AG20443 (cell line): ENCODE data around the gene LIPA.
A peak's percentile ranks its signal among the peaks of the same experiment; 100 is the strongest.
"Not testable (repeated sequence)": the region's sequence is repeated elsewhere in the genome, so short reads cannot be mapped to it uniquely, and the experiment has no call there.

Experiments
- DNase-seq: peaks from one replicate; pipeline ENCODE4 v3.0.0; 2012; ENCODE audit warnings: low spot score, mixed read lengths

The LIPA gene

DNA sequence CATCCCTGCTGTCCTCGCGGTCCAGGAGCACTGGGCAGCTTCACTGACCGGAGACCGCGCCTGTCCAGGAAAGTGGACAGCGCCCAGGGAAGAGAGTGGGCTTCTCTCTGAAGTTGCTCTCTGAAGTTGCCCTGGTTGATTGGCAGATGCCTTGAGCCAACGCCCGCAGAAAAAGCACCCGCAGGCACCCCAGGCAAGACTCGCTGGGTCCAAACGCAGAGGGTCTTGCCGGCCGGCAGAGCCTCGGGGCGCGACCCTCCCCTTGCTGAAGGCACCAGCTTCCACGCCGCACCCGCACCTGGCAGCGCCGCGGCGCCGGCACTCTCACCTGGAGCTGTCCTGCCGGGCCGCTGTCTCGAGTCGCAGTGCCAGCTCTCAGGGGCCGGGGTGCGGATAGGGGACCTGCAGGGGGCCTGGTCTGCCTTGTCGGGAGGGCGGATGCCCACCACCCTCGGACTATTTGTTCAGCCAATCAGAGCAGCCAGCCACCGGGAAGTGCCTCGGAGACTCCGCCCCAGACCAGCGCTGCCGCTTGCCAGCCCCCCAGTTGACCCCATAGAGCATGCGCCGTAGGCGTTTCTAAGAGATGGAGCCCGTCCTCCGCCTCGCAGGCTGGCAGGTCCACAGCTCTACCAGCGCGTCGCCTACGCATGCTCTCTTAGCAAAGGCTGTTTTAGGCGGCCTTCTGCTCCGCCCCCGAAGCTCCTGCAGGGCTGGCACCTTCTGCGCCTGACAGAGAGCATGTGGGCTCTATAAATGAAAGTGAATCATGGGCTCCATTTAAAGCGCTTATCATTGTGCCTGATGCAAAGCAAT, at the start of gene LIPA:
Gene LIPA (minus strand): TSS at position 367 of the 816 bp plus-strand sequence. CDS start 4,127 bp downstream, outside the sequence.
- peak; percentile 99 for DNase-seq

DNA sequence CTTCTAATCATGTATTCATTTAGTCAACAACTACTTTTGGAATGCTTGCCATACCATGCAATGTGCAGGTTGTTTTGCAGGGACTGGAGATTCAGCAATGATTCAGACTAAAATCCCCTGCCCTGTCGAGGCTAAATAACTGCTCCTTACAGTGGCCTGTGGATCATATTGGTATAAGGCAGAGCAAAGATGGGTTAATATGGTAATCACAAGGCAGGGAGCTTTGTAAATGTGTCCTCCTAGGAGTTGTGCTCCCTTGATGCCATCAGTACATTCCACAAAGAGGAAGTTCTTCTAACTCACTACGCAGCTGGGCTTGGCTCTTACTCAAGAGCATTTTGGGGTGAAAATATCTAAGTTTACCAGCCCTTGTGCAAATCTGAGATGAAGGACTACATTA, 49.7 kb upstream of the LIPA start:
- DNase-seq: peak; percentile 51

DNA sequence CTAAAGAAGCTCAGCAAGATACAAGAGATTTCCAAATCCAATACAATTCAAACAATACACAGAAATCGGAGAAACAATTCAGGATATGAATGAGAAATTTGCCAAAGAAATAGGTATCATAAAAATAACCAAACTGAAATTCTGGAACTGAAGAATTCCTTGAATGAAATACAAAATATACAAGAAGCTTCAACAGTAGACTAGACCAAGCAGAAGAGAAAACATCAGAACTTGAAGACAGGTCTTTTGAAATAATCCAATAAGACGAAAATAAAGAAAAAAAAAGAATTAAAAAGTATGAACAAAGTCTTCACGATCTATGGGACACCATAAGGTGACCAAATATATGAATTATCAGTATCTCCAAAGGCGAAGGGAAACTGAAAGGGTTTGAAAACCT, 47.5 kb upstream of the LIPA start:
- no peak for DNase-seq

DNA sequence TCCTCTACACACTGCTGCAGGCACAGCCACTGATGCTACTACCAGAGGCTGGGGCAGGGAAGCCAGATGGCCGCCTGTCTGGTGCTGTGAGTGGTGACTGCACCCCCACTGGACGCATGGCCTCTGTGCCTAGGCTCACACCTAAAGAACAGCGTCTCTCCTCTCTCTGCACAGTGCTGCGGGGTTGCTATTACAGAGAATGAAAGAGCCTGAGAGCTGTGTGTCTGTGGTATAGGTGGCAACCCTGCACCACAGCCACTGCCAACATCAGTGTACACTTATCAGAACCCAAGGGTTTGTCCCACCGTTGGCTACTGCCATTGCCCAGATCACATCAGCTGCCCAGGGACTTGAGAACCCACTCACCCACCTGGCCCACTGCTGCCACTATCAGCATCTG, 46.2 kb upstream of the LIPA start:
- no peak for DNase-seq

DNA sequence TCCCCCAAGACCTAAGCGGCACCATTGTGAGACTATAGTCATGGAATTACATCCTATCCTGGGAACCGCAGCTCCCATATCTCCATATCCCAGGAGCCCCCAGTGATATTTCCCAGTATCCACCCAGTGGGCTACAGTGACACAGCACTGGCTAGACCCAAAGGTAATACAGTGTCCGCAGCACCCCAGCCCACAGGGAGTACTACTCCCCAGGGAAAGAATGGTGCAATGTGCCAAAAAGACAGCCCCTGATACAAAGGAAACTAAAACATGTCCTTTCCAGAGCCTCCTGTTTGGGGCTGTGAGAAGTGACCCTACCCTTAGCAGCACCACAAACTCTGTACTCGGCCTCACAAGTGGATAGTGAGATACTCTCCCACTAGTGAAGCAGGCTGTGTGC, 45.8 kb upstream of the LIPA start:
- no peak for DNase-seq

DNA sequence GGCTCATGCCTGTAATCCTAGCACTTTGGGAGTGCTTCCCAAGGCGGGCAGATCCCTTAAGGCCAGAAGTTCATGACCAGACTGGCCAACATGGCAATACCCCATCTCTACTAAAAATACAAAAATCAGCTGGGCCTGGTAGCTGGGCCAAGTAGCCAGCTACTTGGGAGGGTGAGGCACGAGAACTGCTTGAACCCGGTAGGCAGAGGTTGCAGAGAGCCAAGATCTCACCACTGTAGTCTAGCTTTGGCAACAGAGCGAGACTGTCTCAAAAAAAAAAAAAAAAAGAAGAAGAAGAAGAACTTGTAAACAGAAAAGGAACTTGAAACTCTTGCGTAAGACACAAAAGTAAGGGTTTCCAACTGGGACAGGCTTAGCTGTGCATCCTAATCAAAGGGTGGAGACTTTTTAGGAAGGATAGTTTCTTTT, 44.7 kb upstream of the LIPA start:
- peak; percentile 29 for DNase-seq

DNA sequence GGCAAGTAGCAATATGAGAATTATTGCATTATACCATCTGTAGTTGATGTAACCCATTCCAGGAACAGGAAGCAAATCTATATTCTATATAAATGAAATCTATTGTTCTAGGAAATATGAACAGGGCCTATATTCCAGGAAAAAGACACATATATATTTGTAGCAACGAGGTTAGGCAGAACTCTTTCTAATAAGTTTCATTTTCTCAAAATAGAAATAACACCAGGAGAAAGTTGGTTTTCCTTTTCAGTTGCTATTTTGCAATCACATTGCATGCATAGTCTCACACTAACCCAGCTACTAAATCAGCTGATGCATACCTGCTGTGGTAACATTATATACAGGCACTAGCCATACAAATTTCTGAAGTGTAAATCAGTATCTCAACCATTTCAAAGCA, 44.0 kb upstream of the LIPA start:
- peak; percentile 61 for DNase-seq

DNA sequence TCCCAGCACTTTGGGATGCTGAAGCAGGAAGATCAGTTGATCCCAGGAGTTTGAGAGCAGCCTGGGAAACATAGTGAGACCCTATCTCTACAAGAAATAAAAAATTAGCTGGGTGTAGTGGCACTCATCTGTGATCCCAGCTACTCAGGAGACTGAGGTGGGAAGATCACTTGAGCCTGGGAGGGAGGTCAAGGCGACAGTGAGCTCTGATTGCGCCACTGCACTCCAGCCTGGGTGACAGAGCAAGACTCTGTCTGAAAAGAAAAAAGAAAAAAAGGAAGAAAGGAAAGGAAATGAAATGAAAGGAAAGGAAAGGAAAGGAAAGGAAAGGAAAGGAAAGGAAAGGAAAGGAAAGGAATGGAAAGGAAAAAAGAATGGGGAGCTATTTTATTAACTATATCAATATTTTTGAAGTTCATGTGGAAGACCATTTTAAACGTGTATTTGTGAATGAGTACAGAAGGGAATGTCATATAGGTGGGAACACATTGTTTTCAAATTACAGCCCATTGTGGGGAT, 43.2 kb upstream of the LIPA start:
- no peak for DNase-seq

DNA sequence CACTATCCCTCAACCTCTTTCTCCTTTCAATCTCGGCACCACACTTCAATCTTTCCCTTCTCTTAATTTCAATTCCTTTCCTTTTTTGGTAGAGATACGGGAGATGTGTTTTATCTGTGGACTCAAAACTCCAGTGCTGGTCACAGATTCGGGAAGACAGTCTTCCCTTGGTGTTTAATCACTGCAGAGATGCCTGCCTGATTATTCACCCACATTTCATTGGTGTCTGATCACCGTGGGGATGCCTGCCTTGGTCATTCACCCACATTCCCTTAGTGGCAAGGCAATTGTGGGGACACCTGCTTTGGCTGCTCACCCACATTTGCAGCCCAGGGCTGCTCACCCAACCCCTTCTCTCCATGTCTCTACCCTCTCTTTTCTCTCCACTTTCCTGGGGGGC, 33.7 kb upstream of the LIPA start:
- DNase-seq: not testable (repeated sequence)

DNA sequence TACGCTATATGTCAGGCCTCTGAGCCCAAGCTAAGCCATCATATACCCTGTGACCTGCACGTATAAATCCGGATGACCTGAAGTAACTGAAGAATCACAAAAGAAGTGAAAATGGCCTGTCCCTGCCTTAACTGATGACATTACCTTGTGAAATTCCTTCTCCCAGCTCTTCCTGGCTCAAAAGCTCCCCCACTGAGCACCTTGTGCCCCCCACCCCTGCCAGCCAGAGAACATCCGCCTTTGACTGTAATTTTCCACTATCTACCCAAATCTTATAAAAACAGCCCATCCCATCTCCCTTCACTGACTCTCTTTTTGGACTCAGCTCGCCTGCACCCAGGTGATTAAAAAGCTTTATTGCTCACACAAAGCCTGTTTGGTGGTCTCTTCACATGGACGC, 33.1 kb upstream of the LIPA start:
- DNase-seq: not testable (repeated sequence)

DNA sequence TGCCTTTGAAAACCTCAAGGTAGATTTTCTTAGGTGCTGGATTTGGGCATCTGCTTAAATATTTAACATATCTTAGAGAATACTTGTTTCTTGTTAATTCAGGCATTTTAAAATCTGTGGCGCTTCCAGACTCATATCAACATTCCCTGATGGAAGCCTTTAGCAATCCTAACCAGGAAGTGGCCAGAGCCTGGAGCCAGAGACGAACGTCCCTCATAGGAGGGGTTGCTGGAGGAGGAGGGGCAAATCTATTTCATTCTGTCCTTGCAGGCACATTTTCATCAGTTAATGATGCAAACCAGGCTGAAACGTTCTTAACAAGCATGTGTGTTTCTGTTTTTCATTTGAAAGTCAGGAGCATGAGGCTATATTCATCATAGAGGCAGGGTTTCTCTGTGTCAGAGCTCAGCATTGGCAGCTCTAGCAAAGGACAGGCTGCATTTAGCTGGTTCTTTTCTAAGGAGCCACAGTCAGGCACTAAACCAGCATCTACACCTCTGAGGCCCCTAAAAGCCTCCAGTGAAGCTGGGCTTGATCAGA, 32.4 kb upstream of the LIPA start:
- peak; percentile 81 for DNase-seq

DNA sequence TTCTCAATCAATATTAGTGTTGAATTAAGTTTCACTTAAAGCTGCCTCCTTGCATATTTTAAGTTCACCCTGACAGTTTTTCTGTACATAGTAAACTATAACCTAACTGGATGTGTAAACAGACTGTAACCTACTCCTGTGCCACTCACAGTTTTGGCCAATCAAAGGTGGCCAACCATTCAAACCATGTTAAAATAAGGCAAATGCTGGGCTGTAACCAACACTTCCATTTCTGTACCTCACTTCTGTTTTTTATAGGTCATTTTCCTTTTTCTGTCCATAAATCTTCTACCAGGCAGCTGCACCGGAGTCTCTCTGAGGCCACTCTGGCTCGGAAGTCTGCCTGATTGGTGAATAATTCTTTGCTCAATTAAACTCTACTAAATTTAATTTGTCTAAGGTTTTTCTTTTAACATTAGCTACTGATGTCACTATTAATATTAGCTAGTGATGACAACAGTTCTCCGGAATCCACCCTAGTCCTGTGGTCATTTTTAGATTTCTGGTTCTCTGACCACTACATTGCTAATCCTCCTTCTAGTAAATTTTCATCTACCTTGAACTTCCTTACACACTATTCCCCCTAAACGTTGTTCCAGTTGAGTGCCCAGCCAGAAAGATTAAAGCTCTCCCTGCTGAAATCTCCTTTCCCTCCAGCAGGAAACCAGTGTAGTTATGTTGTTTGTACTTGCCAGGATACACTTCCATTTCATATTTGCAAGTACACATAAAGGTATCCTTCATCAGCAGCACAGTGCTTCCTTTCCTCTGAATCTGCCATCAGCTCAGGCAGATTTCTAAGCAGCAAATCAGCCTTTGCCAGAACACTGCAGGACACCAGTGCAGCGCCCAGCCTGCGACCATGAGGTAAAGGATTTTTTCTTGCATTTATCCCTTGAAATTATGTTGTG, 31.7 kb upstream of the LIPA start:
- DNase-seq: peak; percentile 34

DNA sequence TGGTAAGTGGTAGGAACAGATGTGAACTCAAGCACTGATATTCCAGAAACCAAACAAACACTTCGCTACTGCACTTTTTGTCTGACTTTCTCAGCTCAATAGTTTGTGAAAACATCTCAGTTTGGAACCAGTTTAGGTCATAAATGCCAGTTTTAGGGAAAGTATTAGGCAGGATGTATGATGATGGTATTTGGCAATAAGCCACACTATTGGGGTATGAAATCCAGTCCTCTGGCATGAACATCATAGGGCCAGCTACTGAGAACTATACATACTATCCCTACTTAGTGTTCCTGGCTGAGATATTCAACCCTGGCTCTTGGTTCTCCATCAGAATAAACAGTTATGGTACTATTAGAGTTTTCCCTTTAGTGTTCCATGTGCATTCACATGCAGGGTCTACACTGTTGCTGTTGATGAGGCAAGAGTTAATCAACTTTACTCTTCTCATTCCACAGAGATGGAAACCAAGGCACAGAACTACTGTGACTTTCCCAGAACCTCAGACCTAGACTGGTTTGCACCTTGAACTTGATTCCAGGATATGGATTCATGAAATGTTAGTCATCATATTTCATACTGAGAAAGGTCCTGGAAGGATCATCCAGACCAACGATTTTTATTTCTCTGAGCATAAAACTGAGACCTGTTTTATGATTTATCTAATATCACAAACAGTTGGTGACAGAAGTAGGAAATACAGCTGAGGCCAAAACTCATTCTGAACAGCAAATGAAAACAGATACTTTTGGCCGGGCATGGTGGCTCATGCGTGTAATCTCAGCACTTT, 30.2 kb upstream of the LIPA start:
- DNase-seq: no peak

DNA sequence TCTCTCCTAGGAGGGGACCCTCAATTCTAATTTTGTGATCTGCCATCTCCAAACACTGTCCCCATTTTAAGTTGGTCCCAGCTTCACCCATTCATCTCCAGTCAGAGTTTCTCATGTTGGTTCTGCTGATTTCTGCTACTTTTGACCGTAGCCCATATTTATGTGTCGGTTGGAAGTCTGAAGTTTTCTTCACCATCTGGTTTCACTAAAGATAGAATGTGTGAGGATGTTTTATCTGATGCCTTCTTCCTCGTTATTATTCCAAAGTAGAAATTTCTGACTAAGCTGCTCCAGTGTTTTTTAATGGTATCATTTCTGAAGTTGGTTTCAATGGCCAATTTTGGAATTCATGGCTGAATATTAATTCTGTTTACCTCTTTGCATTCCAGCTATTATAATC, 28.9 kb upstream of the LIPA start:
- DNase-seq: no peak

DNA sequence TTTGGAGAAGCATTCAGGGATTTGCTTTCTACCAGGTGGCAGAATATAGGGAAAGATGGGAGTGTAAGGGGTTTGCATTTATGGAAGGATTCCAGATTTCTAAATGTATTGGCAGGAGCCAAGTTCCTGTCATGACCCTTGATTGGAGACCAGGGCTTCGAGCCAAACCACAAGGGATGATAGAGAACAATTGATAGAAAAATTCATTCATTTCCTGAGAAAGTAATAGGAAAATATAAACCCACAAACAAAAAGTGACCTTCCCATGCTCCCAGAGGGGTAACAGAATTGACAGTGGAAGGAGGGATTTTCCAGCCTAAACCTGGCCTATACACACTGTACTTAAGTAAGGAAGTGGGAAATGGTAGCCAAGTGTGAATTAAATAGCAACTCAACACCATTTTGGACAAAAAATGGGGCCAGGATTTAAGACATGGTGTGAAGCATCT, 27.9 kb upstream of the LIPA start:
- no peak for DNase-seq

DNA sequence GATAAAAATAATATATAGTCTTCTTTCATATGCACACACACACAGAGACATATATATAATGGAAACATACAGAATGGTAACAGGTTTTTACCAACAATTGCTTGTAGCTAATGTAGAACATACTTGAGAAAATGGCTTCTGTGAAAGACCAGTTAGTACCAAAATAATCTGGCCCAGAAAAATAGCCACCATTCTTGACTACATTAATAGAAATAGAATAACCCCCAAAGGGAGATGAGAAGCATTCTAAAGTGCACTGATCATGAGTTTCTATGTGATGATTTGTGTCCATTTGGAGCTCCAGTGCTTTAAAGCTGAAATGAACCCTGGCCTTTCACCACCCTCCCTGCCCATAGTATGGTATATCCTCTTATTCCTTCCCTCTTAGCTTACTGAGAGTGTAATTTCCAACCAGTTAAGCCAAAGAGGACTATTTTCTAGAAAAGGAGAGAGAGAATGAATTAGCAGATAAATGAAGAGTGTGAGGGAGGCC, 27.4 kb upstream of the LIPA start:
- DNase-seq: no peak

DNA sequence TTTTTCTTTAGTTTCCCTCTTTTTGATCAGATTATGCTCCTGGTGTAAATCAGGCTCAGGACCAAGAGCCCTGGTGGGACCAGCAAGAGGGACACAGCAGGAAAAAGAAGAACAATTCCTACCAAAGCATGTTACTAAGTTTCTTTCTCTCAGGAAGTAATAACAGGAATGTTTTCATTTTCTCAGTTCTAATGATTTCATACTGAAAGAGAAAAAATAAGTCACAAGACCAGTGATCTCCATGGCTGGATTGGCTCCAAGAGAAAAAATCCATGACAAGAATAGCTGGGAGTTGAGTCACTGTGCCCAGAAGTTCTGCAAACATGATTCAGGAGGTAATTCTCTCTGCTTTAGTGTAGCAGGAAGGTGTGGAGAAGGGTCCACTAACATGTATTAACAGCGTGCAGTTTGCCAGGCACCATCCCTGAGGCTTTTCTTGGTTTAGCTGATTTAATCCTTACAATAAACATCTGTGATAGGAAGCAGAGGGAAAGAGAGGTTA, 26.5 kb upstream of the LIPA start:
- peak; percentile 82 for DNase-seq

DNA sequence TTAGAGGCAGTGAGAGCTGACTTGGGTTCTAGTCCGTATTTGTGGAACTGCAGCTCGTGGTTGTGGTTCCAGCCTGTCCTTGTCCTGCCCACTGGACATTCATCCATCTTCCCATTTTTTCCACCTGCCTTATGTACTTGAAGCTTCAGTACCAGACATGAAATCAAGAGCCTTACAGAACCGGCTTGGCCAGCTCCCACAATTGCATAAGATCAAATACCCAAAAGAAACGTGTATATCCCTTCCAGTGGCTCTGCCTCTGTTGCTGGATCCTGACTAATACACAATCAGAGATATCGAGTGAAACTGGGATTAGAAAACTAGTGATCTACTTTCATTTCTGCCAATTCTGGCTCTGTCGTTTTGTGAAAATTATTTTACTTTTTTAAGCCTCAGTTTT, 23.8 kb upstream of the LIPA start:
- DNase-seq: no peak

DNA sequence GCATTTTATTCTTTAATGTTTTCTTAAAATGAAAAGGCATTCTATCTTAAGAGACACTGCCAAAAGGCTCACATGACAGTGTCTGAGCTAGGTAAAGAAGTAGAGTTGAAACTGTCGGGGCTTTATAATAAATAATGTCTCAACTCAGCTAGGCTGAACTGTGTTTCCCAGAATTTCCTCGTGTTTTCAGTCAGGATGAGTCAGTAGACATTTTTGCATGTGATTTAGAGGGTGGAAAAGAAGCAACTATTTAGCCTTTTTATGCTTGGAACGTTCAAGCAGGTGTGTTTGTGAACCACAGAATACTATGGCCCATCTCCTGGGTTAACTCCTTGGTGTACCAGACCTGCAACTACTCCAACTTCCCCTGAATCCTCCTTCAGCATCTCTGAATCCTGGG, 23.4 kb upstream of the LIPA start:
- peak; percentile 21 for DNase-seq

DNA sequence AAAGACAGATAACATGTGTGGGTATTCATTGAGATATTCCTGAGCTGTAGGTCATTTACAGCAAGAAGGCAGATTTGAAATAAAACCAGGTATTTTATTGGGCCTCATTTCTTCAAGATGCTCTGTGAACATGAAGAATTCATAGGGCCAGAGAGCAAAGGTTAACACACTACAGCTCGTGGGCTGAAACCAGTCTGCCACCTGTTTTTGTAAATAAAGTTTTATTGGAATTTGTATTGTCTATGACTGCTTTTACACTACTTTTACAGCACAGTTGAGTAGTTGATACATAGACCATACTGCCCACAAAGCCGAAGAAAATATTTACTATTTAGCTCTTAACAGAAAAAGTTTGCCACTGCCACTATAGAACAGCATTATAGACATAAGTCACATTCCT, 22.1 kb upstream of the LIPA start:
- DNase-seq: no peak

DNA sequence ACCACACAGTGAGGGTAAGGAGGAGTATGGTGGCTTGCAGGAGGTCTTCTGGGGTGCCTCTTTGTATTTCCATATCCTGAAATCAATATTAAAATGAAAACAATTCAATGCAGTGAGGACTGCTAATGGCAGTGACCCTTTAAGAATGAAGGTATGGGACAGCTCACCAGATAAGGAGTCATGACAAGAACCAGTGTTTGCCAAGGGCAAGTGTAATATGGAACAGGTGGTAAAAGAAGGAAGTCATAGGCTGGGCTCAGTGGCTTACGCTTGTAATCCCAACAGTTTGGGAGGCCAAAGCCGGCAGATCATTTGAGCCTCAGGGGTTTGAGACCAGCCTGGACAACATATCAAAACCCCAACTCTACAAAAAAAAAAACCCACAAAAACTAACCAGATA, 20.0 kb upstream of the LIPA start:
- no peak for DNase-seq
